Suppressor macrophage treated with lipopolysaccharide for 4 hours (primary cell): ENCODE data around the gene ARHGDIA.

Source experiments
- DNase-seq: peaks from one replicate; pipeline ENCODE4 v3.0.0-alpha.2; 2020

ARHGDIA gene

GRCh38 chr17:81860756-81861568, 10.2 kb downstream of the ARHGDIA start:
- DNase-seq: peak; percentile 100

GRCh38 chr17:81859906-81860755, 11.0 kb downstream of the ARHGDIA start, which contains the start of gene P4HB:
Gene P4HB (minus strand): TSS chr17:81860535. CDS start chr17:81860471, 64 bp downstream.
- DNase-seq: no peak

GRCh38 chr17:81858967-81859905, 11.9 kb downstream of the ARHGDIA start:
- peak; percentile 39 for DNase-seq

GRCh38 chr17:81858170-81858966, 12.8 kb downstream of the ARHGDIA start:
- no peak for DNase-seq

- no peak for DNase-seq
Observed at GRCh38 chr17:81854974-81855774, 16.0 kb downstream of the ARHGDIA start.

- no peak for DNase-seq
Observed at GRCh38 chr17:81852237-81852636, 18.9 kb downstream of the ARHGDIA start.

GRCh38 chr17:81851423-81851822, 19.7 kb downstream of the ARHGDIA start:
- no peak for DNase-seq

- no peak for DNase-seq
Observed at GRCh38 chr17:81849457-81849856, 21.7 kb downstream of the ARHGDIA start.

- DNase-seq: no peak
Observed at GRCh38 chr17:81846743-81847689, 24.1 kb downstream of the ARHGDIA start.

- no peak for DNase-seq
Observed at GRCh38 chr17:81845881-81846742, 25.0 kb downstream of the ARHGDIA start.

GRCh38 chr17:81845361-81845760, 25.8 kb downstream of the ARHGDIA start:
- DNase-seq: no peak

GRCh38 chr17:81844887-81845286, 26.2 kb downstream of the ARHGDIA start:
- no peak for DNase-seq

- no peak for DNase-seq
Observed at GRCh38 chr17:81844327-81844851, 26.7 kb downstream of the ARHGDIA start.

- DNase-seq: no peak
Observed at GRCh38 chr17:81843713-81844326, 27.3 kb downstream of the ARHGDIA start.

- no peak for DNase-seq
Observed at GRCh38 chr17:81842725-81843504, 28.2 kb downstream of the ARHGDIA start.

- no peak for DNase-seq
Observed at GRCh38 chr17:81842378-81842724, 28.8 kb downstream of the ARHGDIA start.

GRCh38 chr17:81841866-81842265, 29.3 kb downstream of the ARHGDIA start:
- no peak for DNase-seq
